Lower lobe of right lung (tissue), 2 donors: ENCODE results near the gene REXO5. TPM values are rescaled to one million over a fixed set of nuclear protein-coding genes. Genes with fewer than 3 reads are reported as not detected.

ENCODE experiments used
- ATAC-seq, 2 donors: fragments of 200-7000 bp; cut with Tn5 transposase; one replicate each; pipeline ENCODE4 v1.9.1; 2020 to 2022; ENCODE audit warnings: mild to moderate bottlenecking in 2 of 2, moderate library complexity in 2 of 2
- DNase-seq: peaks from one replicate; pipeline ENCODE4 v3.0.0-alpha.2; 2020
- H3K27ac ChIP-seq: fragments of 200-600 bp; one replicate; pipeline ENCODE4 v1.8.0; 2022
- H3K27me3 ChIP-seq: fragments of 200-600 bp; one replicate; pipeline ENCODE4 v1.8.0; 2022; ENCODE audit warnings: low read depth
- H3K36me3 ChIP-seq: fragments of 200-600 bp; one replicate; pipeline ENCODE4 v1.8.0; 2022; ENCODE audit warnings: mild to moderate bottlenecking
- H3K4me1 ChIP-seq: fragments of 200-600 bp; one replicate; pipeline ENCODE4 v1.8.0; 2022
- H3K4me3 ChIP-seq: fragments of 200-600 bp; one replicate; pipeline ENCODE4 v1.8.0; 2022; ENCODE audit warnings: mild to moderate bottlenecking
- H3K9me3 ChIP-seq: fragments of 200-600 bp; one replicate; pipeline ENCODE4 v1.8.0; 2022
- intact Hi-C: fragments of 100-400 bp; cut with DNase I; formaldehyde crosslinking; loops from one replicate; pipeline ENCODE4 v1.11.0; 2022
- total RNA-seq: library from RNA; stranded (reverse); fragmentation: NEBNext Ultra II Directional; extraction: Animal tissue kit (Norgen Biotek cat#: 25700); gene quantifications from one replicate; pipeline ENCODE4 v1.2.1, GENCODE V29; 2021
- TF ChIP-seq, protein P1 (sequence below): fragments of 200-600 bp; IDR thresholded peaks from one replicate; pipeline ENCODE4 v1.8.0; 2022; ENCODE audit warnings: antibody characterized with exemption, mild to moderate bottlenecking
- donor health status: DM: no; HTN: yes; CAD: no; lungs with severe emphysema.

The REXO5 gene
- total RNA-seq, 1 donor from 2014 or later = 4.7 TPM

DNA sequence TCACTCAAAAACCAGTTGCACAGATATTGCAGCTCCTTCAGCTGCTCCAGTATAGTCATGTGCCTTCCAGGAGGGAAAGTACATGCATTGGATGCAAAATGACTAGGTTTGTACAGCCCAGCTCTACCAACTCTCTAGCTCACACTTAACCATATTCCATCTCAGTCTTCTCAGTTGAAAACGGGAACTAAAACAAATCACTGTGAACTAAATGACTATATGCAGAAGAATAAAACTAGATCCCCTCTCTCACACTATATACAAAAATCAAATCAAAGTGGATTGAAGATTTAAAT lies 69.0 kb downstream of the REXO5 start:
- TF ChIP-seq, protein P1, sequence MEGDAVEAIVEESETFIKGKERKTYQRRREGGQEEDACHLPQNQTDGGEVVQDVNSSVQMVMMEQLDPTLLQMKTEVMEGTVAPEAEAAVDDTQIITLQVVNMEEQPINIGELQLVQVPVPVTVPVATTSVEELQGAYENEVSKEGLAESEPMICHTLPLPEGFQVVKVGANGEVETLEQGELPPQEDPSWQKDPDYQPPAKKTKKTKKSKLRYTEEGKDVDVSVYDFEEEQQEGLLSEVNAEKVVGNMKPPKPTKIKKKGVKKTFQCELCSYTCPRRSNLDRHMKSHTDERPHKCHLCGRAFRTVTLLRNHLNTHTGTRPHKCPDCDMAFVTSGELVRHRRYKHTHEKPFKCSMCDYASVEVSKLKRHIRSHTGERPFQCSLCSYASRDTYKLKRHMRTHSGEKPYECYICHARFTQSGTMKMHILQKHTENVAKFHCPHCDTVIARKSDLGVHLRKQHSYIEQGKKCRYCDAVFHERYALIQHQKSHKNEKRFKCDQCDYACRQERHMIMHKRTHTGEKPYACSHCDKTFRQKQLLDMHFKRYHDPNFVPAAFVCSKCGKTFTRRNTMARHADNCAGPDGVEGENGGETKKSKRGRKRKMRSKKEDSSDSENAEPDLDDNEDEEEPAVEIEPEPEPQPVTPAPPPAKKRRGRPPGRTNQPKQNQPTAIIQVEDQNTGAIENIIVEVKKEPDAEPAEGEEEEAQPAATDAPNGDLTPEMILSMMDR = no peak
- DNase-seq (no peak), ATAC-seq (no peak)
- Histone ChIP-seq H3K27ac (no peak overlapping the region), H3K4me3 (no peak overlapping the region), H3K4me1 (peaks cover 71% of the 10 kb centered on the region), H3K36me3 (no peaks in the 10 kb centered on the region), H3K27me3 (no peaks in the 10 kb centered on the region), H3K9me3 (no peaks in the 10 kb centered on the region)
- intact Hi-C loops = no loop called here

DNA sequence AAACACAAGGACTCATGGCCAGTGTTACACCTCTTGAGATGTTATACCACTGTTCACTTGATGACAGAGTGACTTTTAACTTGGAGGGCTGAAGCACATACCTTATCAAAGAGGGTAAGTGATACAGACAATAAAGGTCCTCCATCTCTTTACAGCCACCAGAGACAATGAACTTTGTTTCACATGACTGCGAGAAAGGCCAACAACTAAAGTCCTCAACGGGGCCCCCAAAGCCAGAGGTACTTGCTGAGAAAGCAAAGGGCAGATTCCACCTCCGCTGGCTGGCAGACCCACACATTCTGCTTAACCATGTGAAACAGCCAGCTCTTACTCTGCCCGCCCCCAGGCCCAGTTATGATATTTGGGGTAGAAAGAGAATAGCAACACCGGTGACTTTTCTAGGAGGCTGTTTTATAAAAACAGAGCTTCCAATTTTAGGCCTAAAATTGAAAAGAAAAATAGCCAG lies 72.4 kb downstream of the REXO5 start:
- H3K27me3 ChIP-seq = no peaks in the 10 kb centered on the region
- no peaks in the 10 kb centered on the region for H3K36me3 ChIP-seq
- TF ChIP-seq, protein P1 = no peak
- intact Hi-C loops = no loop called here
- DNase-seq (no peak), ATAC-seq (no peak)
- peak overlapping the region; percentile 27 for H3K27ac ChIP-seq
- H3K9me3 ChIP-seq = no peaks in the 10 kb centered on the region
- H3K4me1 ChIP-seq = peaks cover 75% of the 10 kb centered on the region
- no peak overlapping the region for H3K4me3 ChIP-seq

DNA sequence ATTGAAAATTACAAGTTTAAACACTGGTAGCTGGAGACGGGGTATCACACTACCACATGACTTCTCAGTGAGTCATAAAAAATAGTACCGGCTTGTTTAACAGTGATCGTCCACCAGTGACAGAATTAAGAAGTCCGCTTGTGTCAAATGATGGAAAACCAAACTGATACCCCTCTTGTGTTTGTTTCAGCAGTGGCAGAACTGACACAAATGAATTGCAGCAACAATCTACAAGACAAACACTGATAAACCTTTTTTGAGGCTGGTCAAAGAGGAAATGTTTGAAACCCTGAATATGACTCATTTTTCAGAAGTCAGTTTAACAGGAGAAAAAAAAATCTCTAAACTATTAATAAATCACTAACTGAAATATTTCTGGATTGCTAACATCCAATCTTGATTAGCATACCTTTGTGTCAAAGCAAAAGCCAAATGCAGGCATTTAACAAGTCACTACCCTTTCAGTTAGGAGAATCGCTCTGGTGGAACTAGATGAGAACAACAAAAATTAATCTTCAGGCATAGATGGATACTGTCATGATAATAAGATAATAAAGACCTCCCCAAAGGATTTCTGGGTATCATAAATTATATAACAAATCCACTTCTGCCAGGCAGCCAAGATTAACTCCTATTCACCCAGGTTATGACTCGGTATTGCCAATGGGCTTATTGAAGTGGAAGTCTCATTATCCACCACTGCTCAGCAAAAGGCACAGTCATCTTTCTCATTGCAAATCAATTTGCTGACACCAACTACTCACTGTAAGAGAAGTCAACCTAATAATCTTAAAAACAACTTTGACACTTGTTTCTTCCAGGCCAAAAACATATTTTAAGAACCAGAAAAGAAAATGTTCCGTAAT lies 73.1 kb downstream of the REXO5 start:
- Histone ChIP-seq H3K9me3 (no peaks in the 10 kb centered on the region), H3K4me1 (peaks cover 75% of the 10 kb centered on the region), H3K36me3 (no peaks in the 10 kb centered on the region), H3K27ac (peak overlapping the region; percentile 27), H3K4me3 (no peak overlapping the region), H3K27me3 (no peaks in the 10 kb centered on the region)
- intact Hi-C loops = no loop called here
- TF ChIP-seq, protein P1 = no peak
- ATAC-seq = peak in 1 of 2 donors; percentile 31
- DNase-seq = no peak

DNA sequence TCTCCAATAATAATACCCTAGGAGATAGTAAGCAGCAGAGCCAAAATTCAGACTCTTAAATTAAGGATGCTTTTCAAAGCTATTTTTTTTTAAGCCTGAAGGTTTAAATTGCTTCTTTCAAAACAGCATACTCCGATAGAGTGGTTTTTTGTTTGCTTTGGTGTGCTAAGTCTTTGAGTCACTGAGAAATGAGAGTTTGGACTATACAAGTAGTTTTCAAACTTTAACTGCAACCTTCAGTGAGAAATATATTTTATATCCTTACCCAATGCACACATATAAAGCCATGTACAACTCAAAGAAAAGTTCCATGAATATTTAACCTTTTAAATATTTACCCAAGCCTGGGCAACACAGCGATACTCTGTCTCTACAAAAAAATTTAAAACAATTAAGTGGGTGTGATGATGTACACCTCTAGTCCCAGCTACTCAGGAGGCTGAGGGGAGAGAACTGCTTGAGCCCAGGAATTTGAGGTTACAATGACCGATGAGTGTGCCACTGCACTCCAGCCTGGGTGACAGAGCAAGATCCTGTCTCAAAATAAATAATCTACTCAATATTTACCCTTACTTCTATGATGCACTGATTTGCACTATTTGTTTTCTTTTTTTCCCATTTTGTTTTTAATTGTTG lies 74.7 kb downstream of the REXO5 start:
- TF ChIP-seq, protein P1 = no peak
- no peaks in the 10 kb centered on the region for H3K27me3 ChIP-seq
- intact Hi-C loops = no loop called here
- H3K36me3 ChIP-seq = no peaks in the 10 kb centered on the region
- ATAC-seq (peak; percentile 66 to 73), DNase-seq (no peak)
- peaks cover 69% of the 10 kb centered on the region for H3K4me1 ChIP-seq
- H3K27ac ChIP-seq = peak overlapping the region; percentile 60
- H3K4me3 ChIP-seq = no peak overlapping the region
- H3K9me3 ChIP-seq = no peaks in the 10 kb centered on the region

DNA sequence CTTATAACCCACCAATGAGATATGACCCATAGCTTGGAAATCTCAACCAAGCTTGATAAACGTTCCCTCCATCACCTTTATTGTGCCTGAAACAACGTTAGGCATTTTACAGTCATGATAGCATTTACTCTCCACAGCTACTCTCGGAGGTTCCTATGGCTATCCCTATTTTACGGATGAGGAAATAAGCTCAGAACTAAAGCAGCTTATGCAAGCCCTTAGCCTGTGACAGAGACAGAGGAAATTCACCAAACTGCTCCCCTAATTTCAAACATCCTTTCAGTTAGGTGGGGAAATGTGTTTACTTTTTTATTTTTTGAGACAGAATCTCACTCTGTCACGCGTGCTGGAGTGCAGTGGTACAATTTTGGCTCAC lies 75.2 kb downstream of the REXO5 start:
- H3K4me1 ChIP-seq = peaks cover 69% of the 10 kb centered on the region
- ATAC-seq = peak; percentile 28 to 41
- intact Hi-C loops = no loop called here
- peak overlapping the region; percentile 60 for H3K27ac ChIP-seq
- TF ChIP-seq, protein P1 = no peak
- H3K36me3 ChIP-seq = no peaks in the 10 kb centered on the region
- no peak overlapping the region for H3K4me3 ChIP-seq
- no peaks in the 10 kb centered on the region for H3K27me3 ChIP-seq
- no peaks in the 10 kb centered on the region for H3K9me3 ChIP-seq
- DNase-seq = no peak
